Stimulated activated naive CD4-positive, alpha-beta T cell (primary cell): ENCODE results near the gene EFEMP2.
"Not testable (repeated sequence)": the region's sequence is repeated elsewhere in the genome, so short reads cannot be mapped to it uniquely, and the experiment has no call there.

Source experiments
- DNase-seq, 6 experiments: peaks; one replicate each; lab custom pipeline; 2025; lab: John Stamatoyannopoulos, UW

The EFEMP2 gene

GRCh38 chr11:65854852-65855837 lies 17.5 kb downstream of the EFEMP2 start:
- DNase-seq, result no peak

GRCh38 chr11:65854161-65854592 lies 18.4 kb downstream of the EFEMP2 start:
- no peak for DNase-seq

DNA sequence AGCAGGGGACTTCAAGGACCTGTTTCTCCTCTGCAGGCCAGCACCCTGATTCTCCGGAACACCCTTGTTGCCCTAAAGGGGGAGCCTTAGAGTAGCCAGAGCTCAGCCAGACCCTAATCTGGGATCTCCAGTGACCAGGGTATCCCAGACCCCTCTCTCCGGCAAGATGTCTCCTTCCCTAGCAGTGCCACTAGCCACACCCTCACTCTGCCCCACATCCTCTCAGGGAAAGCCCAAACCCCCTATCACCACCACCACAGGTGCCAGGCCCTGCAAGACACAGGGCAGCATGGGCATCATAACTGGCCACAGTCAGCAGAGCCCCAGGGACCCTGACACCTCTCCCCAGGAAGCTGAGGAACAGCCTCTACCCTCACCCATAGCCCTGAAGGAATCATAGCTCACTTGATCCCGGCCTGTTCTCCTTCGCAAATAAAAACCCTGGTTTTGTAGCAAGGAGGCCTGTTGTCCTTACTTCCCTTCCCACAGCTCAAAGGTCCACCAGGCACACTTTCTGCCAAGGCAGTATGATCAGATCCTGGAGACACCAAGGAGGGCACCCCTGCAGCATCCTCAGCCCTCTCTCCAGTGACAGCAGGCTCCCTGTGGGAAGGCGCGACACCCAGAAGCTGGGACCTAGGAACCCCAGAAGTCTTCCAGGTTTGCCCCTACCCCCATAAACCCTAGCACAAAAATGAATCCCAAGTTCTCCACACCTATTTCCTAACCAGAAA lies 19.2 kb downstream of the EFEMP2 start:
- DNase-seq, result no peak

DNA sequence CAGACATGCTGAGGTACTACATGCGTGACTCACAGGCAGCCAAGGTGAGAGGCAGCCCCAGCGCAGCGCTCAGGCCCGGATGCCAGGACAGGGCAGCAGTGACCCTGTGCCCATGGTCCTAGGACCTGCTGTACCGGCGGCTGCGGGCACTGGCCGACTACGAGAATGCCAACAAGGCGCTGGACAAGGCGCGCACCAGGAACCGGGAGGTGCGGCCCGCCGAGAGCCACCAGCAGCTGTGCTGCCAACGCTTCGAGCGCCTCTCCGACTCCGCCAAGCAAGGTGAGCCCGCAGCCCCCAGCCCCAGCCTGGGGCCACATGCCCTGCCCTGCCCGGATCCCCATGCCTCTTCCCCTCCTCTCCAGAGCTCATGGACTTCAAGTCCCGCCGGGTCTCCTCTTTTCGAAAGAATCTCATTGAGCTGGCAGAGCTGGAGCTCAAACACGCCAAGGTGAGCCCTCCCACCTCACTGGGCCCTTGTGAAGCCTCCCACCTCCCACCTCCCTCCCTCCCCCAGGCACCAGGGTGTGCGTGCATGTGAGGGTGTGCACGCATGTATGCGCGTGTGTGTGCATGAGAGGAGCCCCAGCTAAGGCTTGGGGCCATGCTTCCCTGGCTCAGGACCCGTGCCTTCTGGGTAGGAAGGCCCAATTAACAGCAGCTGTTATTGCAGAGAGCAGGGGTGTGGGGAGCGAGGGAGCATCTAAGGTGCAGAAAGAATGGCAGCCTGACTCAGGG lies 19.9 kb downstream of the EFEMP2 start:
- no peak for DNase-seq

DNA sequence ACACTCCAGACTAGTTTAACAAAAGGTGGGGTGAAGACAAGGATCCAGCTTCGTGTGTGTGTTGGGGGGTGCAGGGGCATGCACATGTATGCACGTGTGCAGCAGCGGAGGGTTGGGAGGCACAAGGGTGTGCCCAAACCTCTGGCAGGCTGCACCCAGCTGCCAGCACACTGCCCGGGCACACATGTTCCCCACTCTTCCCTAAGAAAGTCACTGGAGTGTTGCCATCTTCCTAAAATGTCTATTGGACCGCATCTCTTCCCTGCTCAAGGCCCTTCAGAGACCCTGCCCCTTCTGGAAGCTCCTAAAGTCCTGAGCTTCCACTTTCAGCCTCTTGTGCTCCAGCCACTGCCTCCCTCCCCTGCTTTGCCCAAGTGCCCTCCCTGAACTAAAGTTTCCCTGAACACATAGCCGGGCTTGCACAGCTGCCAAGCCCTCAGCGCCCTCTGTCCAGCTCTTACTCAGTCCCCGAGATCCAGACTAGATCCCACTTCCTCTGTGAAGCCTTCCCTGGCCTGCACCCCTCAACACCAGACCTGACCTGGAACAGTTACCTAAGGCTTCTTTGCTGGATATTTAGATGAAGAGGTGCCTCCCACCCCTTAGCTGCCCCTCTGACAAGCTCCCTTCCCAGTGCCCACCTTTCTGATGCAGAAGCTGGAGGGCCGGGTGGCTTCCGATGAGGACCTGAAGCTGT lies 20.6 kb downstream of the EFEMP2 start:
- DNase-seq, result no peak

DNA sequence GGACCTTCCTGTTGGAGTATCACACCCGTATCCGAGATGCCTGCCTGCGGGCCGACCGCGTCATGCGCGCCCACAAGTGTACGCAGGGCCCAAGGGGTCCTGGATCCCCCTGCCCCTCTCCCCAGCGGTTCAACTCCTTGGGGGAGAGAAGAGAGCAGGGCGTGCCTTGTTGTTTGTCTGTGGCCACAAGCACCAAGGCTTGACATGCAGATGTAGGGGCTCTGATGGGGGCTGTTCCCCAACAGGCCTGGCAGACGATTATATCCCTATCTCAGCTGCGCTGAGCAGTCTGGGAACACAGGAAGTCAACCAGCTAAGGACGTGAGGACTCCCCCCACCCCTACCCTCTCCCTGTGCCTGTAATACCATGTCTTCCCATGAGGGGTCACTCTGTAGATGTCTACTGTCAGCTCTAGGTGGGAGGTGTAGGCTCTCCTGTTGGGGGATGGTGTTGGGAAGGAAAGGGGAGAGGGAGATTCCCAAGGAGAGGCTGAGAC lies 21.5 kb downstream of the EFEMP2 start:
- DNase-seq, result no peak

DNA sequence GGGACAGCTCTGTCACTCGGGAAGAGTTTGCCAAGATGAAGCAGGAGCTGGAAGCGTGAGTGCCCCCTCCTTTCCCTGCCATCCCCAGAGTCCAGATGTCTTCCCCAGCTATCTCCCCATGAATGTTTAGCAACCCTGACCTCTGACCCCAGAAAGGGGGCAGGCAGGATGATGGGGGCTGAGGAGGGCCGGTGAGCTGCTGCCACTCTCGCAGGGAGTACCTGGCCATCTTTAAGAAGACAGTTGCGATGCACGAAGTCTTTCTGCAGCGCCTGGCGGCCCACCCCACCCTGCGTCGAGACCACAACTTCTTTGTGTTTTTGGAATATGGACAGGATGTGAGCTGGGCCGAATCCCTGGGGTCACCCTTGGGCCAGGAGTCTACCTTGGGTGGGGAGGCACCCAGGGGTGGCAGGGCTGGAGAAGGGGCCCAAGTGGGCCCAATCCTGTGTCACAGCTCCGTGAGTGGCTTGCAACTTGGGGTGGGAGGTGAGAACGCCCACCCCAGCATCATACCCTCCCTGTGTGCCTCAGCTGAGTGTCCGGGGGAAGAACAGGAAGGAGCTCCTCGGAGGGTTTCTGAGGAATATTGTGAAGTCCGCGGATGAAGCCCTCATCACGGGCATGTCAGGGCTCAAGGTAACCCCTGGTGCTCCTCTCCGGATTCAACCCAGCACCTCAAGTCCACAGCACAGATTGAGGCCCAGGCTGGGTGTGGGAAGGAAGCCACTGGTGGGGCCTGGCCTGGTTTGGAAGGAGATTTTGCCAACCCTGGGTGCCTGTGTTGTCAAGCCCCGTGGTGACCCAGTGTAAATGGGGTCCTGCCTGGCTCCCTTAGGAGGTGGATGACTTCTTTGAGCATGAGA lies 22.1 kb downstream of the EFEMP2 start:
- no peak for DNase-seq

GRCh38 chr11:65849771-65850216 lies 22.8 kb downstream of the EFEMP2 start:
- DNase-seq, result no peak

GRCh38 chr11:65849366-65849765 lies 23.2 kb downstream of the EFEMP2 start:
- no peak for DNase-seq

DNA sequence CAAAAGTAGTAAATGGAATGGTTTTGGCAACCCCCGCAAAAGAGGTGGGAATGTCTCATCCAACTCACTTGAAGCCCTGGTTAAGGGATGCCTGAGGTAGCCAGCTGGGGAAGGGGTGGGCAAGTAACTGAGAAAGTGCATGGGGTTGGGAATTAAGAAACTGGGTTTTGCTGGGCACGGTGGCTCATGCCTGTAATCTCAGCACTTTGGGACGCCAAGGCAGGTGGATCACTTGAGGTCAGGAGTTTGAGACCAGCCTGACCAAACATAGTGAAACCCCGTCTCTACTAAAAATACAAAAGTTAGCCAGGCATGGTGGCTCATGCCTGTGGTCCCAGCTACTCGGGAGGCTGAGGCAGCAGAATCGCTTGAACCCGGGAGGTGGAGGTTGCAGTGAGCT lies 23.9 kb downstream of the EFEMP2 start:
- not testable (repeated sequence) for DNase-seq

DNA sequence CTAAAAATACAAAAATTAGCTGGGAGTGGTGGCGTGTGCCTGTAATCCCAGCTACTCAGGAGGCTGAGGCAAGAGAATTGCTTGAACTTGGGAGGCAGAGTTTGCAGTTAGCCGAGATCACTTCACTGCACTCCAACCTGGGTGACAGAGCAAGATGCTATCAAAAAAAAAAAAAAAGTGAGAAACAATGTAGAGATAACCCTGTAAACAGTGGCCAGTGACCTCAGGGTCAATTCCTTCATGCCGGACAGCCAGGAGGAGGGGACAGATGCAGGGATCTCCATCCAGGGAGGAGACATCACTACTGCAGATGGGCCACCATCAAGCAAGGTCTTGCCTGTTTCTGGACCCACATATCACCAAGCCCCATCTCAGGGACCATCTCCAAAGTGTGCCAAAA lies 24.9 kb downstream of the EFEMP2 start:
- DNase-seq, result no peak

DNA sequence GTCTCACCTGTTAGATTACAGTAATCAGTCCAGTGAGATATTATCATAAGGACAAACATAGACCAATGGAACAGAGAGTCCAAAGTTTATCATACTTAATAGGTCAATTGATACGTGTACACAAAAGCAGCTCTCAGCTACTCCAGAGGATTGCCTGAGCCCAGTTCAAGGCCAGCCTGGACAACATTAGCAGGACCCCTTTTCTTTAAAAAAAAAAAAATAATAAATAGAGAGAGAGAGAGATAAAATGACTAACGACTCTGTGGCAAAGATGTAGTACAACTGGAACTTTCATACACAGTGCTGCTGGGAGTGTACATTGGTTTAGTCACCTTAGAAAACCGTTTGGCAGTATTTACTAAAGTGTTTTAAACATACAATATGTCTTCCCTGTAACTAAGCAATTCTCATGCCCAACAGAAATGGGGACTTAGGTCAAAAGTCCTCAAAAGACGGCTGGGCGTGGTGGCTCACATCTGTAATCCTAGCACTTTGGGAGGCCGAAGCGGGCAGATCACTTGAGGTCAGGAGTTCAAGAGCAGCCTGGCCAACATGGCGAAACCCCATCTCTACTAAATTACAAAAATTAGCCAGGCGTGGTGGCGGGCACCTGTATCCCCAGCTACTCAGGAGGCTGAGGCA lies 28.2 kb downstream of the EFEMP2 start:
- DNase-seq, result no peak

GRCh38 chr11:65843811-65844210 lies 28.8 kb downstream of the EFEMP2 start:
- DNase-seq, result no peak

GRCh38 chr11:65842144-65842543 lies 30.5 kb downstream of the EFEMP2 start:
- no peak for DNase-seq

- no peak for DNase-seq
Measured at GRCh38 chr11:65834202-65834601, 38.4 kb downstream of the EFEMP2 start.

- DNase-seq, result peak; percentile 86 to 93 (median 93)
Measured at GRCh38 chr11:65833297-65834030, 39.1 kb downstream of the EFEMP2 start, which contains the start of gene SNX32. SNX32 (plus strand) TSS chr11:65833963; CDS start chr11:65834066, 103 bp downstream.

GRCh38 chr11:65832231-65832630 lies 40.4 kb downstream of the EFEMP2 start:
- not testable (repeated sequence) for DNase-seq

DNA sequence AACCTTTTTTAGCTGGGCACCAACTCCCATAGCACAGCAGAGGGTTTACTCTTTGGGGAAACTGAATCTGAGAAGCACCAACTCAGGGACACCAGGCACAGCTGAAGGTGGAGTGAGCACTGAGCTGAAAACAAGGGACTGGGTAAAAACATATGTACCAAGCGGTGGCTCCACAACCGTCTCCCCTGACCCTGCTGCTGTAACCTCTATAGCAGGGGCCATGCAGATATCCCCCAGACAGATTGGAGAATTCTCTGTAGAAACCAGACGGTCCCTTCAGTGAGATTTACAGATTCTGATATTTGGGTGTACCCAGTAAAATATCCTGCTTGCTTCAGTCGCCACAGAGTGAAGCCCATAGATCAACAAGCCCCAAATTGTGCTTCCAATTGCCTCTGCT lies 43.1 kb downstream of the EFEMP2 start:
- DNase-seq, result no peak
